Measurements from ENCODE around the gene SORT1. TPM values are rescaled to one million over a fixed set of nuclear protein-coding genes. Genes with fewer than 3 reads are reported as not detected.

Gene SORT1
- total RNA-seq (2016; rRNA removed; fragmentation: Illumina TruSeq; extraction: Trizol) (32.4 and 35.3 TPM in 2 replicates), polyA plus RNA-seq (2011; rRNA removed) (79.7 and 93.0 TPM in 2 replicates), polyA minus RNA-seq (2011; rRNA and poly(A)+ RNA removed; ENCODE audit: low replicate concordance) (110 and 520 TPM in 2 replicates), Bru-seq, nascent RNA (percentile 83 among the genes with signal in this experiment), BruChase-seq, experiment 1, labeled RNA remaining after a 6-hour chase (percentile 89 among the genes with signal in this experiment), BruChase-seq, experiment 2, labeled RNA remaining after a 2-hour chase (percentile 85 among the genes with signal in this experiment)
- total RNA-seq (2016; cell fraction: cytosol; rRNA removed; fragmentation: Illumina TruSeq; extraction: Trizol; ENCODE audit: low read depth) = 4.0 and 6.4 TPM in 2 replicates
- total RNA-seq (2016; cell fraction: insoluble cytoplasmic fraction; rRNA removed; fragmentation: Illumina TruSeq; extraction: Trizol) = 31.2 and 35.2 TPM in 2 replicates
- 17.0 and 17.8 TPM in 2 replicates for total RNA-seq (2016; cell fraction: membrane; rRNA removed; fragmentation: Illumina TruSeq; extraction: Trizol)
- 54.6 and 67.3 TPM in 2 replicates for total RNA-seq (2016; cell fraction: nucleus; rRNA removed; fragmentation: Illumina TruSeq; extraction: Trizol)
- polyA plus RNA-seq (2011; cell fraction: cytosol; rRNA removed) = 58.6 and 75.5 TPM in 2 replicates
- polyA plus RNA-seq (2011; cell fraction: nucleus; rRNA removed) = 47.3 and 51.2 TPM in 2 replicates
- 53.6 and 75.8 TPM in 2 replicates for polyA plus RNA-seq (2012)
- polyA plus RNA-seq (2016; cell fraction: cytosol; fragmentation: Illumina TruSeq; extraction: Trizol; ENCODE audit: low read depth) = 4.5 and 5.4 TPM in 2 replicates
- 22.3 and 23.2 TPM in 2 replicates for polyA plus RNA-seq (2016; cell fraction: insoluble cytoplasmic fraction; fragmentation: Illumina TruSeq; extraction: Trizol; ENCODE audit: low read depth)
- polyA plus RNA-seq (2016; cell fraction: membrane; fragmentation: Illumina TruSeq; extraction: Trizol; ENCODE audit: low read depth) = 7.2 and 8.4 TPM in 2 replicates
- 51.7 and 52.8 TPM in 2 replicates for polyA plus RNA-seq (2016; cell fraction: nucleus; fragmentation: Illumina TruSeq; extraction: Trizol; ENCODE audit: insufficient read depth, low read depth)
- 104 and 121 TPM in 2 replicates for polyA minus RNA-seq (2011; cell fraction: cytosol; rRNA and poly(A)+ RNA removed)
- polyA minus RNA-seq (2011; cell fraction: nucleus; rRNA and poly(A)+ RNA removed) = 157 and 174 TPM in 2 replicates
- long read RNA-seq, experiment 1, full-length matches to known transcripts = 16 of 58 reads
- long read RNA-seq, experiment 1, partial matches to known transcripts = 16 of 58 reads
- long read RNA-seq, experiment 1, other reads (novel, unspliced or antisense) = 26 of 58 reads
- long read RNA-seq, experiment 2, full-length matches to known transcripts = 38 of 193 reads
- long read RNA-seq, experiment 2, partial matches to known transcripts = 38 of 193 reads
- long read RNA-seq, experiment 2, other reads (novel, unspliced or antisense) = 117 of 193 reads

DNA sequence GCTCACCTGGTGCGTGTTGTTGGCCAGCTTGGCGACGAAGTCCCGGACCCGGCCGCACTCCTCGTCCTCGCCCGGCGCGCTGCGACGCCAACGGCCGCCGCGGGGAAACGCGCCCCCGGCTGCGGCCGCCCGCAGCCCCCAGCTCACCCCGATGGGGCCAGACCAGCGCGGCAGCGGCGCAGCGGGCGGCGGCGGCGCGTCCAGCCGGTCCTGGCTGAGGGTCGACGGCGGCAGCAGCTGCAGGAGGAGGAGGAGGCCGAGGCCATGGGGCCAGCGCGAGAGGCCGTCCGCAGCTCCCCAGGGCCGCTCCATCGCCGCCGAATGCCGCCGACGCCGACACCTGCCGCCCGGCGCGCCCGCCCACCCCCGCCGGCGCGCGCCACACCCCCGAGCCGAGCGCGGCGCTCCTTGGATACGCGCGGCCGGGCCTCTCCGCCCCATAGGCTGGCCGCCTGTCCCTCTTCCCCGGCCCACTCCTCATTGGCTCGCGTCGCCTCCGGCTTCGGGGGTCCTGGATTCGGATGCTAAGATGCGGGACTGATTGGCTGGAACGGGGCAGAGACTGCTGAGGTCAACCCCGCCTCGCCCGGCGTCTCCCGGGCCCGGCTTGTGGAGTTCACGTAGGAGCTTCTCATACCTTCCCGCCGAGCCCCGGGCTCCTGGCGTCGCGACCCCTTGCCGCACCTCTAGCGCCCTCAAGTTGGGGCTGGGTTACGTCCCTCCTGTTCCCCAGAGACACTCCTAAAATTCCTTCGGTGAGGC lies at the start of gene SORT1:
Gene SORT1, minus strand, starts transcription at position 338 of the 762 bp plus-strand sequence. Its CDS starts 26 bp downstream, at position 312.
- ChIA-PET POLR2A (interaction anchor here (0.6 to 2.7 kb wide), 18 partner anchors 8 to 297 kb away, joined by 3 to 25 read pairs (median 4); partner anchors contain the start of genes MYBPHL, PSMA5, PSRC1 and SARS1), CTCF (ENCODE audit: low intra/inter-chr PET ratio, low total read pairs) (interaction anchor here (3.2 to 4.5 kb wide), 2 partner anchors 120 to 134 kb away, joined by 18 to 76 read pairs; no protein-coding TSS in a partner anchor)
- peak; percentile 90 for DNase-seq (ENCODE audit: low spot score)
- Histone ChIP-seq H3K4me1 (ENCODE audit: insufficient read depth, low read length) (peaks cover 48% of the 10 kb centered on the region), H3K27me3 (ENCODE audit: control insufficient read depth in 1 of 2, insufficient read depth in 2 of 2, low read length in 2 of 2) (no peaks in the 10 kb centered on the region; a peak in 1 of 5 replicates), H4K20me1 (ENCODE audit: insufficient read depth, low read length) (no peaks in the 10 kb centered on the region), H3K4me3 (replicated peaks in 1 of 3; ENCODE audit: insufficient read depth in 1 of 3, low read depth in 2 of 3, low read length in 3 of 3) (peak within 1 kb of the TSS; percentile 73 to 94 (median 75)), H3K27ac (ENCODE audit: extremely low read length, insufficient read depth, low read length) (peak within 1 kb of the TSS; percentile 61), H3K36me3 (replicated peaks in 1 of 2; ENCODE audit: control insufficient read depth in 1 of 2, insufficient read depth in 2 of 2, low read length in 2 of 2) (peaks cover 2 to 12% of the 10 kb centered on the region in 2 experiments; a peak in 4 of 5 replicates), H3K79me2 (ENCODE audit: insufficient read depth, low read length) (peaks cover 36% of the 10 kb centered on the region), H2AFZ (ENCODE audit: low read length) (peak within 1 kb of the TSS; percentile 20), H3K9me3 (ENCODE audit: low read length) (no peaks in the 10 kb centered on the region), H3K9ac (ENCODE audit: insufficient read depth, low read depth, low read length) (peak within 1 kb of the TSS; percentile 75), H3K4me2 (ENCODE audit: low read depth, low read length) (peak within 1 kb of the TSS; percentile 81)
- BruUV-seq (replicated peaks) = no TSS peak
- FAIRE-seq = peak; percentile 36
- in situ Hi-C loops (cut with HindIII; ENCODE audit: extremely low pct_ligation_motif_present, low pct_unique_long_range_greater_than_20kb) = no loop called here
- ATAC-seq = peak; percentile 93
- intact Hi-C loops (cut with micrococcal nuclease; ENCODE audit: unreplicated experiment) = loop anchor here (1.0 to 10.0 kb wide), 3 partner anchors 45 to 303 kb away; partner anchors contain the start of gene TMEM167B
- WGBS (ENCODE audit: low lambda C conversion rate) = 3% methylated on average over 9 of the region's 98 CpGs
- TF ChIP-seq KLF16 (CRISPR knock-in tag; IDR thresholded peaks at IDR 0.05) (0 out of 4 replicates have a peak, but pooled peaks of 1 of the 2 experiments have one; percentile 57), NONO (IDR thresholded peaks at IDR 0.05) (no peak), NONO (CRISPR knock-in tag; conservative IDR thresholded peaks at IDR 0.05) (no peak), MTF2 (CRISPR knock-in tag; IDR thresholded peaks at IDR 0.05; ENCODE audit: borderline replicate concordance) (no peak), CREM (IDR thresholded peaks at IDR 0.05) (peak; percentile 71), CREM (CRISPR knock-in tag; IDR thresholded peaks at IDR 0.05) (no peak; the same call in 1 of the 2 replicates), CHCHD3 (CRISPR knock-in tag; IDR thresholded peaks at IDR 0.05) (no peak), GABPB1 (CRISPR knock-in tag; IDR thresholded peaks at IDR 0.05) (peak; percentile 74), KDM1A (CRISPR knock-in tag; IDR thresholded peaks at IDR 0.05) (no peak), ZNF530 (CRISPR knock-in tag; IDR thresholded peaks at IDR 0.05; ENCODE audit: low read depth) (no peak), ZNF451 (CRISPR knock-in tag; IDR thresholded peaks at IDR 0.05) (no peak), ETV5 (CRISPR knock-in tag; IDR thresholded peaks at IDR 0.05; ENCODE audit: borderline replicate concordance) (peak; percentile 25; the same call in 1 of the 2 replicates), ISX (CRISPR knock-in tag; conservative IDR thresholded peaks at IDR 0.05) (no peak), ARID5B (CRISPR knock-in tag; IDR thresholded peaks at IDR 0.05) (no peak; the same call in 1 of the 2 replicates), TOPORS (CRISPR knock-in tag; IDR thresholded peaks at IDR 0.05) (no peak)
